HepG2 (cell line): Measurements from ENCODE around the gene ANP32A. TPM values are rescaled to one million over a fixed set of nuclear protein-coding genes. Genes with fewer than 3 reads are reported as not detected.

Experiments
- ATAC-seq: fragments of 200-7000 bp; cut with Tn5 transposase; 3 replicates; pipeline ENCODE4 v1.9.1; 2020; ENCODE audit warnings: mild to moderate bottlenecking, moderate library complexity
- BruUV-seq: library from RNA; stranded (reverse); fragments of 400-500 nt; replicated peaks from 2 replicates; lab custom pipeline; 2021; lab: Mats Ljungman, UMichigan
- CTCF ChIA-PET: fragments of 300-600 bp; formaldehyde crosslinking; extraction: SDS; loops from one replicate; lab custom pipeline; 2021; ENCODE audit warnings: low total read pairs, inconsistent platforms, low intra/inter-chr PET ratio; lab: Yijun Ruan, JAX
- POLR2A ChIA-PET: fragments of 350-600 bp; sonication (Branson Sonifier 250); formaldehyde crosslinking; loops from one replicate; lab custom pipeline; 2020; ENCODE audit warnings: antibody characterized with exemption, inconsistent platforms; lab: Yijun Ruan, JAX
- DNase-seq: peaks from one replicate; pipeline ENCODE4 v3.0.0-alpha.2; 2015; ENCODE audit warnings: low spot score
- FAIRE-seq: peaks from 3 replicates; lab custom pipeline; 2011; peaks lifted over from hg19 to GRCh38; lab: Jason Lieb, UNC
- H2AFZ ChIP-seq: one replicate; pipeline ENCODE4 v1.6.1; 2011; ENCODE audit warnings: low read length, inconsistent platforms
- H3K27ac ChIP-seq: fragments of 300-600 bp; 3 replicates; pipeline ENCODE4 v1.8.0; 2011; ENCODE audit warnings: mixed run types, mild to moderate bottlenecking, mixed read lengths, low read length, inconsistent platforms; ENCODE audit not compliant: insufficient read depth; ENCODE audit errors: extremely low read length
- H3K27me3 ChIP-seq, 2 experiments: fragments of 200-600 bp in 1 of 2; 2 replicates in 1 of 2; 3 replicates in 1 of 2; pipeline versions ENCODE4 v1.6.0 to v1.8.0; 2011; ENCODE audit warnings: low read length in 2 of 2, mild to moderate bottlenecking in 2 of 2, moderate library complexity in 2 of 2, inconsistent platforms in 1 of 2; ENCODE audit not compliant: insufficient read depth in 2 of 2, control insufficient read depth in 1 of 2
- H3K36me3 ChIP-seq, 2 experiments: fragments of 200-600 bp in 1 of 2; replicated peaks in 1 of 2; 2 replicates in 1 of 2; 3 replicates in 1 of 2; pipeline versions ENCODE4 v1.5.1 to v1.8.0; 2011; ENCODE audit warnings: low read length in 2 of 2, inconsistent platforms in 1 of 2; ENCODE audit not compliant: insufficient read depth in 2 of 2, control insufficient read depth in 1 of 2
- H3K4me1 ChIP-seq: 2 replicates; pipeline ENCODE4 v1.5.1; 2012; ENCODE audit warnings: low read length, inconsistent platforms; ENCODE audit not compliant: insufficient read depth
- H3K4me2 ChIP-seq: 2 replicates; pipeline ENCODE4 v1.6.0; 2011; ENCODE audit warnings: low read depth, low read length, inconsistent platforms
- H3K4me3 ChIP-seq, 3 experiments: fragments of 200-600 bp in 1 of 3; sonication (generic), shearing (Covaris generic) in 1 of 3; replicated peaks in 1 of 3; 2 replicates each; pipeline ENCODE4 v1.5.1; 2011 to 2016; ENCODE audit warnings: low read length in 3 of 3, inconsistent platforms in 2 of 3, low read depth in 2 of 3, mild to moderate bottlenecking in 2 of 3, control low read depth in 1 of 3, mixed read lengths in 1 of 3; ENCODE audit not compliant: insufficient read depth in 1 of 3
- H3K79me2 ChIP-seq: one replicate; pipeline ENCODE4 v1.6.1; 2011; ENCODE audit warnings: low read length, inconsistent platforms; ENCODE audit not compliant: insufficient read depth
- H3K9ac ChIP-seq: 2 replicates; pipeline ENCODE4 v1.6.0; 2011; ENCODE audit warnings: mild to moderate bottlenecking, low read depth, low read length, inconsistent platforms; ENCODE audit not compliant: insufficient read depth
- H3K9me3 ChIP-seq: 2 replicates; pipeline ENCODE4 v1.5.1; 2012; ENCODE audit warnings: mild to moderate bottlenecking, low read length
- H4K20me1 ChIP-seq: 2 replicates; pipeline ENCODE4 v1.6.0; 2011; ENCODE audit warnings: inconsistent platforms, mild to moderate bottlenecking, low read length, moderate library complexity; ENCODE audit not compliant: insufficient read depth
- TBX2 ChIP-seq: sonication (generic); formaldehyde crosslinking; IDR thresholded peaks from 2 replicates; pipeline ENCODE4 v1.5.0; 2020; ENCODE audit warnings: missing genetic modification reagents, mild to moderate bottlenecking, borderline replicate concordance
- ZNF530 ChIP-seq: sonication (generic); formaldehyde crosslinking; IDR thresholded peaks from 2 replicates; pipeline ENCODE4 v1.5.0; 2020; ENCODE audit warnings: low read depth, mild to moderate bottlenecking, missing genetic modification reagents
- WGBS: methylation state at CpG from one replicate; pipeline ENCODE4 v1.1.6; 2017; ENCODE audit warnings: low lambda C conversion rate; 5-methylcytosine and 5-hydroxymethylcytosine counted together
- in situ Hi-C: cut with HindIII; loops from 2 replicates; pipeline ENCODE4 v1.10.0; 2017; ENCODE audit warnings: low pct_unique_long_range_greater_than_20kb; ENCODE audit not compliant: extremely low pct_ligation_motif_present
- intact Hi-C: fragments of 100-400 bp; cut with micrococcal nuclease; formaldehyde crosslinking; loops from one replicate; pipeline ENCODE4 v1.10.0; 2022; ENCODE audit not compliant: unreplicated experiment
- polyA plus RNA-seq, 8 experiments: library from polyadenylated mRNA; depleted of rRNA in 3 of 8; stranded (reverse) in 7 of 8; unstranded in 1 of 8; fragments of >200 nt; fragmentation: Illumina TruSeq in 4 of 8; extraction: Trizol in 4 of 8; gene quantifications; 2 replicates each; pipeline versions ENCODE4 v1.2.1 to v1.2.3, GENCODE V29; 2011 to 2016; ENCODE audit warnings: low read depth in 4 of 8, missing spikeins in 1 of 8, mixed read lengths in 1 of 8; ENCODE audit not compliant: insufficient read depth in 1 of 8
- total RNA-seq, 5 experiments: library from RNA; depleted of rRNA; stranded (reverse); fragments of >200 nt; fragmentation: Illumina TruSeq; extraction: Trizol; gene quantifications; 2 replicates each; pipeline ENCODE4 v1.2.3, GENCODE V29; 2016; ENCODE audit warnings: low read depth in 1 of 5
- TF ChIP-seq, protein P1 (sequence below): sonication (generic); formaldehyde crosslinking; IDR thresholded peaks from 2 replicates; pipeline ENCODE4 v1.4.0; 2020; ENCODE audit warnings: missing genetic modification reagents
- TF ChIP-seq, protein P2 (sequence below): sonication (generic); formaldehyde crosslinking; IDR thresholded peaks from 2 replicates; pipeline ENCODE4 v1.8.1; 2023; ENCODE audit warnings: mild to moderate bottlenecking, moderate library complexity, missing genetic modification reagents
- TF ChIP-seq, protein P3 (sequence below), 2 experiments: fragments of 450-650 bp in 1 of 2; sonication (generic) in 1 of 2; formaldehyde crosslinking; IDR thresholded peaks; 2 replicates each; pipeline versions ENCODE4 v1.5.0 to v1.8.0; 2020 to 2022; ENCODE audit warnings: mild to moderate bottlenecking in 1 of 2, missing genetic modification reagents in 1 of 2

ANP32A gene
- total and polyA plus RNA-seq, 2 of the 13 experiments (the other 11 are each of a cell fraction or from before 2014, with no cell fraction given): 60.6 to 206 TPM

DNA sequence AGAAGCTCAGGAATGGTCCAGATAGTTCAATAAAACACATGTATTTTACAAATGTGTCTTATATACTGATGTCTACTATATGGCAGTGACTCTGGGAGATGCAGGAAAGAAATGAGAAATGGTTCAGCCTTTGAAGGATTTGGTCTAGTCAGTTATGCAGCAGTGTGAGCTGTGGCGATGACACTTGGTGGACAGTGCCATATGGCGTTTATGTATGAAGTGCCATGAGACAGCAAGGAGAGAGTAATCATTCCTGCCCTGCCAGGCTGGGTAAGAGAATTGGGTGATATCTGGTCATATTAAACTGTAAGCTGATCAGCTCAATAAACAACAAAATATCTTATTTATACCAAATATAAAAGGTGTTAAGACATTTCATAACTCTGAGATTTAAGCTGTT is 47.6 kb upstream of the ANP32A start:
- WGBS: 0% methylated on average over 2 of the region's 2 CpGs
- DNase-seq: no peak
- CTCF ChIA-PET: no interaction called here
- POLR2A ChIA-PET: no interaction called here
- TF ChIP-seq, protein P1, sequence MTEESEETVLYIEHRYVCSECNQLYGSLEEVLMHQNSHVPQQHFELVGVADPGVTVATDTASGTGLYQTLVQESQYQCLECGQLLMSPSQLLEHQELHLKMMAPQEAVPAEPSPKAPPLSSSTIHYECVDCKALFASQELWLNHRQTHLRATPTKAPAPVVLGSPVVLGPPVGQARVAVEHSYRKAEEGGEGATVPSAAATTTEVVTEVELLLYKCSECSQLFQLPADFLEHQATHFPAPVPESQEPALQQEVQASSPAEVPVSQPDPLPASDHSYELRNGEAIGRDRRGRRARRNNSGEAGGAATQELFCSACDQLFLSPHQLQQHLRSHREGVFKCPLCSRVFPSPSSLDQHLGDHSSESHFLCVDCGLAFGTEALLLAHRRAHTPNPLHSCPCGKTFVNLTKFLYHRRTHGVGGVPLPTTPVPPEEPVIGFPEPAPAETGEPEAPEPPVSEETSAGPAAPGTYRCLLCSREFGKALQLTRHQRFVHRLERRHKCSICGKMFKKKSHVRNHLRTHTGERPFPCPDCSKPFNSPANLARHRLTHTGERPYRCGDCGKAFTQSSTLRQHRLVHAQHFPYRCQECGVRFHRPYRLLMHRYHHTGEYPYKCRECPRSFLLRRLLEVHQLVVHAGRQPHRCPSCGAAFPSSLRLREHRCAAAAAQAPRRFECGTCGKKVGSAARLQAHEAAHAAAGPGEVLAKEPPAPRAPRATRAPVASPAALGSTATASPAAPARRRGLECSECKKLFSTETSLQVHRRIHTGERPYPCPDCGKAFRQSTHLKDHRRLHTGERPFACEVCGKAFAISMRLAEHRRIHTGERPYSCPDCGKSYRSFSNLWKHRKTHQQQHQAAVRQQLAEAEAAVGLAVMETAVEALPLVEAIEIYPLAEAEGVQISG (CRISPR knock-in tag): no peak
- TF ChIP-seq ZNF530 (CRISPR knock-in tag): no peak
- TF ChIP-seq, protein P2, sequence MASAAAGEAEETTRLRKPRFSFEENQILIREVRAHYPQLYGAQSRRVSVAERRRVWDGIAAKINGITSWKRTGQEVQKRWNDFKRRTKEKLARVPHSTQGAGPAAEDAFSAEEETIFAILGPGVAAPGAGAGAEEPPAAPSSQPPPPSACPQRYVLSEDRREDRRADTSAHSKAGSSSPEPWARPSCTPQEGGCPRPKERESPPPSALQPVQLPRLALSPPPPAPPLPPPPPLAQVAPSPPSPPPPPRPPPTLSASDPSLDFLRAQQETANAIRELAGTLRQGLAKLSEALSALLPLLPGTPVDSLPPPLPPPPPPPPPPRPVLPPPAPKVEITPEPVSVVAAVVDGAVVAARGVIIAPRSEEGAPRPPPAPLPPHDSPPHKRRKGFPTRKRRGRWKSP (CRISPR knock-in tag): no peak
- no peak for TF ChIP-seq TBX2 (CRISPR knock-in tag)
- TF ChIP-seq, protein P3, sequence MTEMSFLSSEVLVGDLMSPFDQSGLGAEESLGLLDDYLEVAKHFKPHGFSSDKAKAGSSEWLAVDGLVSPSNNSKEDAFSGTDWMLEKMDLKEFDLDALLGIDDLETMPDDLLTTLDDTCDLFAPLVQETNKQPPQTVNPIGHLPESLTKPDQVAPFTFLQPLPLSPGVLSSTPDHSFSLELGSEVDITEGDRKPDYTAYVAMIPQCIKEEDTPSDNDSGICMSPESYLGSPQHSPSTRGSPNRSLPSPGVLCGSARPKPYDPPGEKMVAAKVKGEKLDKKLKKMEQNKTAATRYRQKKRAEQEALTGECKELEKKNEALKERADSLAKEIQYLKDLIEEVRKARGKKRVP (CRISPR knock-in tag; IDR thresholded peaks at IDR 0.05): no peak
- TF ChIP-seq, all 625 proteins: peak for 0
- intact Hi-C loops: no loop called here
- no TSS peak for BruUV-seq
- Histone ChIP-seq H3K4me2 (no peak overlapping the region), H4K20me1 (no peaks in the 10 kb centered on the region), H3K9ac (no peak overlapping the region), H3K36me3 (no peaks in the 10 kb centered on the region), H3K9me3 (no peaks in the 10 kb centered on the region), H3K79me2 (no peaks in the 10 kb centered on the region), H3K27ac (no peak overlapping the region), H3K27me3 (peaks cover 1 to 15% of the 10 kb centered on the region in 2 experiments; a peak in 2 of 5 replicates), H3K4me1 (no peaks in the 10 kb centered on the region), H2AFZ (no peak overlapping the region), H3K4me3 (no peak overlapping the region)
- FAIRE-seq (no peak), ATAC-seq (no peak)
- in situ Hi-C loops: no loop called here
